ENCODE data around the gene SFSWAP.

GRCh38 chr12:131753005-131753404 is 42.1 kb downstream of the SFSWAP start:
- no peak for TF ChIP-seq POLR2A (IDR thresholded peaks at IDR 0.05)
- TF ChIP-seq CTCF (IDR thresholded peaks at IDR 0.05), result no peak
